HG02840 (cell line): ENCODE results near the gene TAF1B.

Experiments
- ATAC-seq: cut with Tn5 transposase; IDR thresholded peaks from one replicate; pipeline ENCODE4 v1.9.1; 2021; ENCODE audit warnings: mild to moderate bottlenecking, moderate library complexity, moderate number of reproducible peaks; ENCODE audit not compliant: unreplicated experiment, low FRiP score

The TAF1B gene

DNA sequence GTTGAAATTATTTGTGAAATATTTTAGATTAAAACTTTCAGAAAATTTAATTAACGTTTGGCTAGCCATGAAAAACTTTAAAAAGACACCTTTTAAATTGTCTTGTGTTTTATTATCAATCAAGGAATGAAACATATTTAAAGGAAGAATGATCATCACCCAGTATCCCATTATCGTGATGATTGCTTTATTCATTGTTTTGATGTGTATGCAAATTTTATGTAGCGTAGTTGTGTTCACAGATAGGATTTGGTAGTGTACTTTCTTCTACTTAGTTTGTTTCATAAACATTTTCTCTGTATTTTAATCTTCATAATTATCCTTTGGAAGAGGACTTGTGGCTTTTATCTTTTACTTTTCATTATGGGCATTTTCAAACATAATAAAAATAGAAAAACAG is 116.0 kb downstream of the TAF1B start:
- no peak for ATAC-seq

DNA sequence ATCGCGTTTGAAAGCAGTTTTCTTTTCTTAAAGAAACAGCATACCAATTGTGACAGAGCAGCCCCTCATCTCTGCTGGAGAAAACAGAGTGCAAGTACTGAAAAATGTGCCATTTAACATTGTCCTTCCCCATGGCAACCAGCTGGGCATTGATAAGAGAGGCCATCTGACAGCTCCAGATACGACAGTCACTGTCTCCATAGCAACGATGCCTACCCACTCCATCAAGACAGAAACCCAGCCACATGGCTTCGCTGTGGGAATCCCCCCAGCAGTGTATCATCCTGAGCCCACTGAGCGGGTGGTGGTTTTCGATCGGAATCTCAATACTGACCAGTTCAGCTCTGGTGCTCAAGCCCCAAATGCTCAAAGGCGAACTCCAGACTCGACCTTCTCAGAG is 117.7 kb downstream of the TAF1B start:
- no peak for ATAC-seq

DNA sequence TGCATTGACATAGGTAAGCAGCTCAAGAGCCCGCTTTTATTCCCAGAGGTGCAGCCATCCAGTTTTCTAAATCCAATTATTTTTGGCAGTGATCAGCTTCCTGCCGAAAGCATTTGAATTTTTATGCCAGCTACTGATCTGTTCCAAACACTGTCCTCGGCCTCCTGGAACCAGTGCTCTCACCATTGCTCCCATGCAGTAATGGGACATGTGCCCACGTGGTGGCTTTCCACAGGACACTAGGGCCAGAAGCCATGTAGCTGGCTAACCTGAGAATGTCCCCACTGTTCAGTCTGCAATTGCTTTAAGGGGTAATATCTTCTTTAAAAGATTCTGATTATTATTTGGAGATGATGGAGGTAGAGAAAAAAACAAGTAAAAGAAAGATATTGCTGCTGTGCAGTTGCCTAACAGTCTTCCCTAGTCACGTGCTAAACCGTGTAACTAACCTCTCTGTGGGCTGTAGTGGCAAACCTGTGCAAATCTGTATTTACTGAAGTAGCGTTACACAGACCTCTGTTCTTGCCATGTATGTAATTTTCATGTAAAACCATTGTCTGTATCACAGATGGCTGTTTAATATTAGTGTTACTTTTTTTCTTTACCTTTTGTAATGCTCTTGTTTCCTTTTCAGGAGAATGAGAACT is 121.2 kb downstream of the TAF1B start:
- no peak for ATAC-seq

DNA sequence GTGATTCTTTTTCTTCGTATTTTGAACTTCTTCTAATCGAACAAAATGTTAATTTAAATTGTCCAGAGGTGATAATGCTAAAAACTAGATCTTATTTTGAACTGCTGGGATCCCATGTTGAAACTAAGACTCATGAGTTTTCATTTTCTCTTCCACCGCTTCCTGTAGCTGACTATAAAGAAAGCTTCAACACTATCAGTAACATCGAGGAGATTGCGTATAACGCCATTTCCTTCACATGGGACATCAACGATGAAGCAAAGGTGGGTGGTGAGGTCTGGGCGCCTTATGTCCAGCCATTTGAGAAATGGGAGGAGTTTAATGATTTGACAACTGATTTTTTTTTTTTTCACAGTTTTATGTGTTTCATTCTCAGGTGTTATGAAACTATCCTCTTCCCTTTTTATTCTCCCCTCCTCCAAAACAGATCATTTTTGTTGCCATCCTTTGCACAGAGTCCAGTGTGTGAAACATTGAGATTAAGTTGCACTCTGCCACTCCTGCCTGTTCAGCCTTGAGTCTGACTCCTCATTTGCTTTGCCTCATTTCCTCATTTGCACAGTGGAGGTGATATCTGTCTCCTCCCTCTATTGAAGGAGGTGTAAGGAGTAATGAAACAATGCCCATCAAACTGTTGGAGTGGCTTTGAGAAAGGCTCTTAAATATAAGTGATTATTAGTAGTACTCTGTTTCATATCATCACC is 122.0 kb downstream of the TAF1B start:
- no peak for ATAC-seq

DNA sequence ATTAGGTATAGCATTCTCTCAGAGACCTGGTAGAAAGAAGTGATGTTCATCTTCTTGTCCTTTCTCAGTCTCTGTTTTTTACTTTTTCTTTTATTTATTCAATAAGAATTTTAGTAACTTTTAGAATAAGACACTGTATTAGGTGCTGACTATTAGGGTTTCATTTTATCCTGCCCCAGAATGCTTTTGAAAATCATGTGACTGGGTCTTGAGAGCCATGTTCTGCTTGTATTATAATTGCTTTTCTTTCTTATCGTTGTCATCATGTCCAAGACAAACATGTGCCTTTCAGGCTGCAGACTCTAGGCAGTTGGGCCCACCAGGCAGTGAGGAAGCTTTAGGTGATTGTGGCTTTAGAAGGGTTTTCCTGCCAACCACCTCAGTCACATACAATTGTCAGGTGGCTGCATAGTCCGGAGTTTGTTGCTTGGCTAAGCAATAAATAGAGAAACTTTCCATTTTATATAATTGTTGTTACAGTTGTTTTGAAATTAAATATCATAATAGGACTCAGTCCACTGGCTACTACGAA is 123.3 kb downstream of the TAF1B start:
- ATAC-seq = no peak

DNA sequence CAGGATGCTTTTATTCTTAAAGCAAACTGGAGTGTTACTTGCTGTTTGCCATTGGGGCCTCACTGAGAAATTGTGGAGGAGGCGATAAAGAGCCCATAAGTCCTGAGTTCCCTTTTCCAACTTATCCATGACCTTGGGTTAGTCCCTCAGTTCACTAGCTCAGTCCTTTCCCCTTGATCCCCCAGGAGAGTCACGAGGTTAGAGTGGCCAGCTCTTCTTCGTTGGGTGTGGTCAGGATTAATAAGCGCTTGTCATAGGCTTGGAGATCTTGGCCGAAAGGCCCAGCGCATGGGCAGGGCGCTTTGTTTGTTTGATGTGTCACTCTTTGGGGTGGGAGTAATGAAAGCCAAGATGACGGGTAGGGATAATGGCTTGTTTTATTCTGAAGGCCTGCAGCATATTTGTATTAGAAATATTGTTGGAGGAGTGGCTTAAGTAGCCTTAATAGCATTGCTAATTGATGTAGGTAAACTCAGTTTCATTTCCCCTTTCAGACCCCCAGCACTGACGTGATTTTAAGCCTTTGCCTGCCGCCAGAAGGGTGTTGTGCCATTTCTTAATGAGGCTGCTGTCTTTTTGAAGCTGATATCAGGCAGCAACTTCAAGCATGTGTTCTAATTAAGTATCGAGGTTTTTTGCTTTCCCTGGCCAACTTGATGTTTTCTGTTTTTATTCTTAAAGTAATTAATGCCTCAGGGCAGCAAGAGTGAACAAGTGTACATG is 123.9 kb downstream of the TAF1B start:
- ATAC-seq = no peak

DNA sequence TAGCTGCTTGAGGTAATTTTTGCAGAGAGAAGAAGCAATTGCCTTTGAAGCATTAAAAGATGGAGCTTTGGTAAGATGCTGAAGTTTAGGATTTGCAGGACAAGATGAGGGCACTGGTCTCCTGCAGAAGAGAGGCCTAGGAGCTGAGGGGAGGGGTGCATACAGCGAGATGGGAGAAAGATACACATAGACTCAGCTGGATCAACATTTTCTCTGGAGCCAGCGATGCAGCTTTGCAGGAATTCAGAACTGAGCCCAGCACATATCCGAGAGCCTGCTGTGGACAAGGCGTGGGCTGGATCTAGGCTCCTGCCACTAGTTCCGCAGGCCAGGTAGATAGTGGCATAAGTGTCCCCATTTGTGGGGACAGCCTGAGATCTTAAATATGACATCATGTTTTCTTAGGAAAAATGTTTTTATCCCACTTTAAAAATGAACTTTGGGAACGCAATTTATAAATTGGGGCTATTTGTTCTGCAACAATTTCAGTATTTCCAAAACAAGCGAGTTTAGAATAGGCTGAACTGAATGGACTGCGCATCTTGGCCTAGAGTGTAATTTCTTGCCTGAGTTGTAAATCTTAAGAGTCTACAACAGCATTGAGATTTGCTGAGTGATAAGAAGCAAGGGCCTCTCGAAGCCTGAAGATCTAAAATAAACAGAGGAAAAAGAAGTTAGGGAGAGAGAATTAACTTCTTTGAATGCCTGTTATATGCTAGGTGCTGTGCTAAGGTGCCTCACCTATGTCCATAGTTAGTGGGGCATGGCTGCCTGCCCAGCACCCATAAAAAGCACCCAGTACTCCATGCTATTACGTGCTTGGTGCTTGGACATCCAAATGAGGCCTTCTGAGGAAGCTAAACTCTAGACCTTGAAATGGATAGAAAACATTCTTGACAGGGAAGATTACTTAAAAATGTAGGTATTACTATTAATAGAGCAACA is 125.6 kb downstream of the TAF1B start:
- ATAC-seq = no peak

DNA sequence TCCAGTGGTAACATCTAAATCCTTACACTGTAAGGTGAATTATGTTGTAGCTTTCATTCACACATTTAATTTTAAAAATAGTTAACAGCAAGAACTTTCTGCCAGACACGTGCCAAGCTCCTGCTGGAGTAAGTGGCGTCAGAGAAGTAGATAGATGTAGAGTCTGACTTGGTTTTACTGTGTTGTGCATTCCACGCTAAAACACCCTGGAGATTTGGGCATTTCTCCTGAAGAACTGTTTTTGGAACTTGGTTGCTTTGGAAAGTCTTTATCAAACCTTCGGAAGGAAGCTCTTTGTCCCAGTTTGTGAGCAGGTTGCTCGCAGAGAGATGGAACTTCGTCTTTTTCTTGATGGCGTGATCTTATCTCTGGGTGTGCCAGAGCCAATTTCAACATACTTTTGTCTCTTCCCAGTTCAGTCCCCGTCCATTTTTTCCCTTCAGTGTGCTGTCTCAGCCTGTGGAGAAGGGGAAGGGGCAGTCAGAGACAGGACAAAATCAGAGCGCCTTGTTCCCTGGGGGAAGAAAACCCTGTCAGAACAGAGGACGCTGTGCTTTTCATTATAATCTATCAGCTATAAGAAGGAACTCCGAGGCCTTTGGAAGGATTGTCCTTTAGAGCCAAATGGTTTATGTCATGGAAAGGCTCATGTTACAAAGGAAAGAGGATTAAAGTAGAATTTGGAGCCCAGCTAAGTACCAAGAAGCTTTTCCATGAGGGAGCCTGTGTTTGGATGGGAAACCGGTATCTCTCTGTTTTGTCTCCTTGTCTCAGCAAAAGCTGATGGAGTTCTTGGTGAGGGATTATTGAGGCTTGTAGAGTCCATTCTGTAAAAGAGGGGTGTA is 127.1 kb downstream of the TAF1B start:
- no peak for ATAC-seq

DNA sequence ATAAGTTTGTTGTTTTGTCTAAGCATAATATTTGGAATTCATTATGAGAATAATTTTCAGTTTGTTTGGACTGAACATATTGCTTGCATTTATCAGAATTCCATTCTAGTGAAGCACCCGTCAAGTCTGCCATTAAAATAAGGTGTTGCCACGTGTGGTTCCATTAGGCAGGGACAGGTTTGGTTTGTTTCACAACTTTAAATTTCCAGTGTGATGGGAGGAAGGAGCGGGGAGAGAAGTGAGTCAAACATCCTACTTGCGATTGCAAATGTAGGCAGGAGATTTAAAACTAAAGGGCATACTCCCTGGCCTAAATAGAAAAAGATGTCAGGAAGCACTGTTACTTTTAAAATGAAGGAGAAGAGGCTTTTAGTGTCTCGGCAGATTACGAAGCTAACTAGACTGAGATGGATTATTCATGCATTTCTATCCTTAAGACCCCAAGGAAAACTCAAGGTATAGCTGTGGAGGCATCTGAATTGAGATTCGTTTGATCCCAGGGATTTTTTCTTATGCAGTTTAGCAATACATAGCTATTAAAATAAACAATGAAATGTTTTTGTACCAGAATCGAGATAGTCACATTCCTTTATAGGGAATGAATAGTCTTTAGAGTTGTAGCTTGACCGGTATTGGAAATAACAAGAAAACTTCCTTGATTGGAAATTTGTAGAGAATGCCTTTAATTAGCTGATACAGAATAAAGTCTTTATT is 128.0 kb downstream of the TAF1B start:
- ATAC-seq = no peak

DNA sequence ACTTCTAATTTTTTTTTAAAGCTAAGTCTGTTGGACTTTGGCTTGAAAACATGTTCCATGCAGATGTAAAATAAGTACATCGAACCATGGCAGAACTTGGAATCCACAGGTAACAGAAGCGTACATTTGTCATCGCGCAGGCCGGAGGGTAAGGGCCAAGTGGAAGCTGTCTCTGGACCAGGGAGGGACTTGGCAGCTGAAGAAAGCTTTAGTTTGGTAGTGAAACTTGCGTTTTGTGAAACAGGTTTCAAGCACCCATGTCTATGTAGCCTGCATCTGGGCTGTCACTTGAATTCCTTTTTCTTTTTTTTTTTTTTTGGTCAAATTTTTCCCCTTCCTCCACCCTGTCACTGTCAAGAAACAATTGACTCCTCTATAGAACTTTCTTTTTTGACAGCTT is 128.6 kb downstream of the TAF1B start:
- no peak for ATAC-seq

DNA sequence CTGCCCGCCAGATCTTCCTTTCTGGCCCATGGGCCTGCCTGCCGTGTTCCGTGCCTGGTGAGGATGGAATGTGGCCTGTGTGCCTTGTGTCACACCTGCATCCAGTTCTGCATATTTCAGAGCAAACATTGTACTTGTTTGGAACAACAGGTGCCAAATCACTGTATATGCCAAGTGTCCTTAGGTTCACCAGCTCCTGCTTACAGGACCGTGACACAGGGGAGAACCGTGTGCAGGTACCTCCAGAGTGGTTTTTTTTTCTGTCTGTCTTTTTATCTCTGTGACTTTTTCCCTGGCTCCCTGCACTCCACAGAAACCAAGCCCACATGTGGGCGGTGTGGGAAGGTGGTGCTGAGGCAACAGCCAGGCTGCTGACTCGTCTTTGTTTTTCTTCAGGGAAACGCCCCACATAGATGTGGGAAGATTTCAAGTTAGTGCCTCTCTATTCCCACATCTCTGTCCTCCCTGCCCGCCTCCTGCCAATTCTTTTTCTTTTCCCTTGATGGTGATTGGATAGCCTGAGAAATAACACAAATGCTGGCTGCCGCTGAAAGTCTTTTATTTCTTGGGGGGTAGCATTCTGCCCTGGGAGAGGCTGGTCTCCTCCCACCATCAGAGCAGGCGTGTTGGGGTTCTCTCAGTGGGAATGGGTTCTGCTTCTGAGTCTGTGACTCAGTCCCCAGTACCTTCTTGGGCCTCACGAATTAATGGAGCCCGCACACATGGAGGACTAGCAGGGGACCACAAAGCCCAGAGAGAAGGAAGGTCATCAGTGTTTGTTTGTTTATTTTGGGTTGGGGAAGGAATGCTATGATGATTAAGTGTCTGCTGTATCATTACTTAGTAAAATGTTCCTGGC is 129.6 kb downstream of the TAF1B start:
- ATAC-seq = no peak

DNA sequence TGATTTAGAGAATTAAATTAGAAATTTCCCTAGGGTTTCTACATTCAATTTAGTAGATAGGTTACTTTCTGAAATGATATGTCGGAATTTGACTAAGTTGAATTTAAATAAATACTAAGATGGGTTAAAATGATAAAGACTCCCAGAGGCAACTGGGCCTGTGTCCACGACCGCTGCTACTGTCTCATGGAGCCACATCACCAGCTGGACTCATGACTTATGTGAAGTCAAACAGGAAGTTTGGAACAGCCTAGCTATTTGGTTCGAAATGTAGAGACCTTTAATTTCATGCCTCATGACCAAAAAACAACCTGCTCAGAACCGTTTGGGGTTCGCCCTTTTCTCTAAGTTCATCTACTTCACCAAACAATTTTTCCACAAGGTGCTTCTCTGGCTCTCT is 130.4 kb downstream of the TAF1B start:
- ATAC-seq = no peak

DNA sequence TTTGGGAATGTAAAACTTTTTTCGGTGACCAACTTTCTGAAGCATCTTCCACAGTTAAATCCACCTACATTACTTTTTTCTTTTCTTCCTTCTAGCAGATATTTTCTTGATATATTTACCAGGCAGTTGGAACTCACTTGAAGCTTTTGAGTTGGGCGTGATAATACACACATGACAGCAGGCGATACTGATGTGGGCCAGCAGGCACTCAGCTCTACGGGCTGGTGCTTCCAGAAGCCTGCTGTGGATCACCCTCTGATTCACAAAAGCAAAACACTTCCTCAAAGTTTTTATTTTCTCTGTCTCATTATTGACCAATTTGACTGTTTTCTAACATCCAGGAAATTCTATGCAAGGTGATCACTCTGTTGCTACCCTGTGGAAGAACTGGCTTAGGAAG is 131.1 kb downstream of the TAF1B start:
- no peak for ATAC-seq

DNA sequence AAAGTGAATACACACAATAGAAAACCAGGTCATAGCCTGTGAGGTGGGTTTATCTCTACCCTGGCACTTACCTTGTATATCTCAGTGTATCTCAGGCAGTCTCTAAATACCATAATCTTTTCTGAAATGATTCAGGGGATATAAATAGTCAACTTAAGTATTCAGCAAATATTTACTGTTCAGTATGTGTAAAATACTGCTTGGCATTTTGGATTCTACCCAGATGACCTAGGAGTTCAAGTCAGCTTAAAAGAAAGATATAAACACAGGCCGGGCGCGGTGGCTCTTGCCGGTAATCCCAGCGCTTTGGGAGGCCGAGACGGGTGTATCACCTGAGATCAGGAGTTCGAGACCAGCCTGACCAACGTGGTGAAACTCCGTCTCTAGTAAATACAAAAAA is 132.1 kb downstream of the TAF1B start:
- no peak for ATAC-seq

DNA sequence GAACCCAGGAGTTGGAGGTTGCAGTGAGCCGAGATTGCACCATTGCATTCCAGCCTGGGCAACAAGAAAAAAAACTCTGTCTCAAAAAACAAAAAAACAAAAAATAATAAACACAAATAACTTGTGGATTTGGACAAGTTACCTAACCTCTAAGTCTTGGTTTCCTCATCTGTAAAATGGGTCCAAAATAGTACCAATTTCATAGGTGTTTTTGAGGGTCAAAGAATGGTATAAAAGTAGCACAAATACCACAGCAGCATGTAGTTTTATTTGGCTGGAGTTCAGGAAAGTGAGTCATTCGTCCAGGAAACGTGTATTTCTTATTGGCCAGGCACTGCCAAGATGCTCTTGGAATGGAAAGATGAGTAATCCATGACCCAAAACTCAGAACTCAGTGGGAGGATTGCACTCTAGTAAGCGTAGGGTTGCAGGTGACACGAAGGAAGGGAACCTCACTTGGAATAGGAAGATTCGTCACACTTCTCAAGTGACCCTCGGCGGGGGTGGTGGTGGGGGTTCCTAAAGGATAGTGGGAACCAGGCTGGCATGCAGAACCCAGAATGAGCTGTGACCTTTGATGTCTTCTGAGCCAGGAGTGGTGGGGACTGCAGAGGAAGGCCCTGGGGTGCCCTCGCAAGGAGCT is 132.7 kb downstream of the TAF1B start:
- no peak for ATAC-seq

DNA sequence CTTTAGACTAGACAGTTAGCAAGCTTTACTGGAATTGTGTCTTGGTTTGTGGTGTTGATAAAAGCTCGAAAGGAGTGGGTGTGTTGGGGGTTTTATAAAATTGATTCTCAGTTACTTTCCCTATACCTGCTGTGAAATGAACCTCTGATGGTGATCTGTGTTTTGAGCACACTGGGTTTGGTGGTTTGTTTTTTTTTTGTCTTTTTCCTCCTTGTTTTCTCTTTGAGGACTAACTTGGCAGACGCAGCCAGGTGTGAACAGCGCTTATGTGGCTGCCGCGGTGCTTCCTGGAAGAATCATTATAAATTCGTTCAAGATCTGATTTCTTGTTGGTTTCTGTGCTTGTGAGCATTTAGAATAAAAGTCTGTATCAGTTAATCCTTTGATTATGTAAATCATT is 136.7 kb downstream of the TAF1B start:
- ATAC-seq = no peak

DNA sequence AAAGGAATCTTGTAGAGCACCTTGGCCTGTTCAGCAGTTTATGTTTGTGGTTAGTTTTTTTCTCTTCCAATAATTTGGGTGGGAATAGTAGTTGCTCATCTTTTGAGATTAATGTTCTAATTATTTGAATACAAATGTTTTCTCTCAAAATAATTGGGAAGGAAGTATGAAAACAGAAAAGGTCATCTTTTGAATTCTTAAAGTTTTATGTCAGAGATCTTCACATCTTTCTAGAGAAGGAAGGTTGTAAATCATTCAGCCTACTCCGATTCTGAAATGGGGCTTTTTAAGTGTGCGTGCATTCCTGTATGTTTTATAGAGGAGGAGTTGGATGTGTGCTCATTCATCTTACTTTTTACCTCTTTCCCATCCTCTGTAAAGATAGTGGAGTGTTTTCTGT is 137.2 kb downstream of the TAF1B start:
- ATAC-seq = no peak

DNA sequence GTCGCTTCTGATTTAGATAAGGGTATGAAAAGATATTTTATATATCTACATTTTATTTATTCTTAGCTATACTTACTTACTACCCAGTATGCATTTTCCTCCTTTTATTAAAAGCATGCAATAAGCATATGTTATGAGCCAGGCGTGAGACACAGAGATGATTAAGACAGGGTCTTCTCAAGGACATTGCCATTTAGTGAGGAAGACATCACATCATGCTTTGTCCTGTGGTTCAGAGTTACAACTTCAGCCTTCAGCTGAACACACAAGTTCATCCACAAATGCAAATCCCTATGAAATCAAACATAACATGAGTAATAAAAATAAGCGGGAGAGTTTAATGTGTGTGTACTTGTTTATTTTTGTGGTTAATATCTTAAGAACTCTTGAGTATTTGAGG is 138.4 kb downstream of the TAF1B start:
- no peak for ATAC-seq
